ENCODE measurements around the gene RBFA. TPM values are rescaled to one million over a fixed set of nuclear protein-coding genes. Genes with fewer than 3 reads are reported as not detected.

Gene RBFA
- total RNA-seq, 2 experiments from 2014 or later: 25.2 to 26.2 TPM

DNA sequence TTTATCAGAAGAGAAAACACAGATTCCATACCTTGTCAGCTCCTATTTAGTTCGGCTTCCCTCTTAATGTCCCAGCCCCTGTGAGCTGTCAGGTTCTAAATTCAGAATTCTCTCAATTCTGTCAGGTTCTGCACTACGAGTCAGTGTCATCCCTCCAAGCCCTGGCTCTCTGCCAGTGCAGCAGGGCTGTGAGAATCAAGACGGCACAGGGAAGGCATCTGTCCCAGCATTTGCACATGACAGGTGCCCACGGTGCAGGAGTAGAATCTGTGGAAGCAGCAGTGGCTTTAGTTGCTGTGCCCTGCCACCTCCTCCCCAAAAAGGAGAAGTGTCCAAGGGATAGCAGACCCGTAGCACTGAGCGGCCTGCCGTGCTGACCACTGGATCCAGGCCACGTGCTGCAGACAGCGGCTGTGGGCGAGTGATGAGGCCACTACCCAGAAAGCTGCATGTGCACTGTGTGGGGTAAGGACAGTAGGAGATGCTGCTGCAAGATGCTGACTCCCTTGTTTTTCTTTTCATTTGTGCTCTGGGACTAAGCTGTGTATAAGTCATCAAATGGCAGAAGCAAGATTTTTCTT lies 12.8 kb downstream of the RBFA start:
- H3K9me3 Mint-ChIP-seq (ENCODE audit: insufficient read depth): peaks cover 6% of the 10 kb centered on the region
- no peak overlapping the region for H3K4me3 Mint-ChIP-seq
- no peaks in the 10 kb centered on the region for H3K4me1 Mint-ChIP-seq (ENCODE audit: low read depth)
- H3K27ac Mint-ChIP-seq: no peak overlapping the region
- DNase-seq (no peak), ATAC-seq (no peak)
- ChIA-PET POLR2A (no interaction called here), CTCF (no interaction called here)
- H3K27me3 Mint-ChIP-seq (ENCODE audit: low read depth): no peaks in the 10 kb centered on the region
- peaks cover 38% of the 10 kb centered on the region for H3K36me3 Mint-ChIP-seq (ENCODE audit: low read depth)

GRCh38 chr18:80050797-80051196 lies 16.6 kb downstream of the RBFA start:
- peaks cover 33% of the 10 kb centered on the region for H3K36me3 Mint-ChIP-seq (ENCODE audit: low read depth)
- peaks cover 26% of the 10 kb centered on the region for H3K9me3 Mint-ChIP-seq (ENCODE audit: insufficient read depth)
- ATAC-seq (no peak), DNase-seq (no peak)
- no peaks in the 10 kb centered on the region for H3K27me3 Mint-ChIP-seq (ENCODE audit: low read depth)
- POLR2A ChIA-PET: no interaction called here
- H3K4me1 Mint-ChIP-seq (ENCODE audit: low read depth): no peaks in the 10 kb centered on the region
- H3K4me3 Mint-ChIP-seq: no peak overlapping the region
- CTCF ChIA-PET: no interaction called here
- H3K27ac Mint-ChIP-seq: no peak overlapping the region

DNA sequence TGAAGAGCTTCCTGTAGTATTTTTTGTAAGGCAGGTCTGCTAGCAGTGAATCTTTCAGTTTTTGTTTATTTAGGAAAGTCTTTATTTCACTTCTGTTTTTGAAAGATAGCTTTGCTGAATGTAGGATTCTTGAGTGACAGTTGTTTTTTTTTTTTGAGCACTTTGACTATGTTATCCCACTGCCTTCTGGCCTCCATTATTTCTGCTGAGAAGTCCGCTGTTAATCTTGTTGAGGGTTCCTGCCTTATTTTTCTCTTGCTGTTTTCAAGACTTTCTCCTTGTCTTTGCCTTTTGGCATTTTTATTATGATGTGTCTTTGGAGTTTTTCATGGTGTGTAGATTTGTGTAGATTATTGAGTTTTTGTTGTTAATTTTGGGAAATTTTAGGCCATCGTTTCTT lies 21.9 kb downstream of the RBFA start:
- H3K4me3 Mint-ChIP-seq: no peak overlapping the region
- ATAC-seq (no peak), DNase-seq (no peak)
- no peaks in the 10 kb centered on the region for H3K27me3 Mint-ChIP-seq (ENCODE audit: low read depth)
- peaks cover 50% of the 10 kb centered on the region for H3K9me3 Mint-ChIP-seq (ENCODE audit: insufficient read depth)
- POLR2A ChIA-PET: no interaction called here
- H3K4me1 Mint-ChIP-seq (ENCODE audit: low read depth): no peaks in the 10 kb centered on the region
- CTCF ChIA-PET: no interaction called here
- peaks cover 18% of the 10 kb centered on the region for H3K36me3 Mint-ChIP-seq (ENCODE audit: low read depth)
- H3K27ac Mint-ChIP-seq: no peak overlapping the region

- POLR2A ChIA-PET: no interaction called here
- Mint-ChIP-seq H3K4me3 (no peak overlapping the region), H3K27ac (no peak overlapping the region), H3K9me3 (ENCODE audit: insufficient read depth) (peaks cover 45% of the 10 kb centered on the region), H3K4me1 (ENCODE audit: low read depth) (no peaks in the 10 kb centered on the region), H3K36me3 (ENCODE audit: low read depth) (peaks cover 6% of the 10 kb centered on the region), H3K27me3 (ENCODE audit: low read depth) (no peaks in the 10 kb centered on the region)
- DNase-seq: no peak
- ATAC-seq: no peak
- CTCF ChIA-PET: no interaction called here
Observed at GRCh38 chr18:80059945-80060344, 25.7 kb downstream of the RBFA start.

DNA sequence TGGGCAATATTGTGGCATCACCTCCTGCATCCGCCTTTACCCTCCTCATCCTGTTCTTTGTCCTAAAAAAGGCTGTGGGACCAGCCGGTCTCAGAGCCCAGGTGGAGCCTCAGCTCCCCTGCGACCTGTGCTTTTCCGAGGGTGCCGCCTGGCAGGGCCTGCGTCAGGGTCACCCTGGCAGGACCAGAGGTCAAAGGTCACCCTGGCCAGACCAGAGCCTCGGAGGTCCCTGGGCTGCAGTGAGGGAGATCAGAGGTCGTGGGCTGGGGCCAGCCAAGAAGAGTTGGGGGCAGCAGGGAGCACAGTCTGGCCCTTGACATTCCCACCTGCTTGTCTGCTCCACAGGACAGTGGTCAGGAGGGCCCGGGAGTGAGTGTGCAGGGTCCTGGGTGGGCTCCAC lies 31.5 kb downstream of the RBFA start:
- Mint-ChIP-seq H3K27ac (no peak overlapping the region), H3K36me3 (ENCODE audit: low read depth) (peaks cover 2% of the 10 kb centered on the region), H3K4me1 (ENCODE audit: low read depth) (no peaks in the 10 kb centered on the region), H3K27me3 (ENCODE audit: low read depth) (no peaks in the 10 kb centered on the region), H3K9me3 (ENCODE audit: insufficient read depth) (peaks cover 11% of the 10 kb centered on the region), H3K4me3 (no peak overlapping the region)
- ChIA-PET POLR2A (no interaction called here), CTCF (no interaction called here)
- ATAC-seq (no peak), DNase-seq (peak; percentile 1)

GRCh38 chr18:80067321-80067720 lies 33.1 kb downstream of the RBFA start:
- ChIA-PET CTCF (no interaction called here), POLR2A (no interaction called here)
- Mint-ChIP-seq H3K4me1 (ENCODE audit: low read depth) (no peaks in the 10 kb centered on the region), H3K36me3 (ENCODE audit: low read depth) (no peaks in the 10 kb centered on the region), H3K27ac (no peak overlapping the region), H3K27me3 (ENCODE audit: low read depth) (no peaks in the 10 kb centered on the region), H3K4me3 (no peak overlapping the region), H3K9me3 (ENCODE audit: insufficient read depth) (peaks cover 5% of the 10 kb centered on the region)
- DNase-seq: peak; percentile 1
- ATAC-seq: no peak

GRCh38 chr18:80067897-80068296 lies 33.7 kb downstream of the RBFA start:
- Mint-ChIP-seq H3K27ac (no peak overlapping the region), H3K27me3 (ENCODE audit: low read depth) (no peaks in the 10 kb centered on the region), H3K9me3 (ENCODE audit: insufficient read depth) (no peaks in the 10 kb centered on the region), H3K4me1 (ENCODE audit: low read depth) (no peaks in the 10 kb centered on the region), H3K4me3 (no peak overlapping the region), H3K36me3 (ENCODE audit: low read depth) (no peaks in the 10 kb centered on the region)
- DNase-seq: peak; percentile 3
- ChIA-PET CTCF (no interaction called here), POLR2A (no interaction called here)
- ATAC-seq: no peak

DNA sequence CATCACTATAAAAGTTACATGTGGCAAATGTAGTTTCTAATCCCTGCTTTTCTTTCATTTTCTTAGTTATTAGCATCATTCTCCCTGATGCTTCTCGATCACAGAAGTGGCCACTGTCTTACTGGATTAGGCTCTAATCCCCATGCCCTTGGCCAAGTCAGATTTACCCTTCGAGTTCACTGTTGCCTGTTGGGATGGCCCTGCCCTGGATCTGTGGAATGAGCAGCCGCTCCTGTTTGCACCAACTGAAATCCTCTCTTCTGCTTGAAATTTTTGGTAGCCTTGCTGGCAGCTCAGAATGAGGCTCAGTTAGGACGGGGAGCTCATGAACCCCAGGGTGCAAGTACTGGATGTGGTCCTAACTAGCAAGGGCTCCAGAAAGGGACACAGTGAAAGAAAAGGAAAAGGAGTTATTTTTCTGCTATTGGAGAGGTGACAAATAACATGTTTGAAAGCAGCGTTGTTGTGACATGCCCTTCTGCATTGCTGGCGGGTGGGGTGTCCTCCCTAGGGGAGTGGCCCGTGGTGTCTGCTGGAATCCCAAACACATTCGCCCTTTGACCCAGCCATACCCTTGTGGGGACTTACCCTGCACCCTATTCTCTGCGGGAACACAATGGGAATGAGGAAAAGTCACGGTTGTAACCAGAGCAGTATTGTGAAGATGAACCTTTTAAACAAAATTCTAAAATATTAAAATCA lies 34.5 kb downstream of the RBFA start:
- ATAC-seq: no peak
- ChIA-PET POLR2A (no interaction called here), CTCF (no interaction called here)
- DNase-seq: peak; percentile 4
- Mint-ChIP-seq H3K27ac (no peak overlapping the region), H3K4me1 (ENCODE audit: low read depth) (no peaks in the 10 kb centered on the region), H3K4me3 (no peak overlapping the region), H3K9me3 (ENCODE audit: insufficient read depth) (no peaks in the 10 kb centered on the region), H3K27me3 (ENCODE audit: low read depth) (no peaks in the 10 kb centered on the region), H3K36me3 (ENCODE audit: low read depth) (no peaks in the 10 kb centered on the region)

DNA sequence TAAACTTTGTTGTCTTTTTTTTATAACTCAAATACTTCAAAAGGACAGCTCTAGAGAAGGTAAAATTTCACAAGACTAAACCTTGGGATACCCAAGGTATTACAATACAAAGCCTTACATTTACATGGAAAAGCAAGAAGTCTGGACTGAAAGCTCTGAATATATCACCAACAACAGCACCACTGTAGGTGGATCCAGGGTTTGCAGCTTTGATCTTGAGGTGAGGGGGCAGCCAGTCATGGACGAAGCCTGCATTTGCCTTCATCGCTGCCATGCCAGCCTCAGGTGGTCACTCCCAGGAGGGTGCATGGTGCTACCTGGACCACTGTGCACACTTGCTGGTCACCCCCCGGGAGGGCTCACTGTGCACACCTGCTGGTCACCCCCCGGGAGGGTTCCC lies 36.6 kb downstream of the RBFA start:
- Mint-ChIP-seq H3K4me1 (ENCODE audit: low read depth) (no peaks in the 10 kb centered on the region), H3K36me3 (ENCODE audit: low read depth) (no peaks in the 10 kb centered on the region), H3K27ac (no peak overlapping the region), H3K27me3 (ENCODE audit: low read depth) (no peaks in the 10 kb centered on the region), H3K9me3 (ENCODE audit: insufficient read depth) (no peaks in the 10 kb centered on the region), H3K4me3 (no peak overlapping the region)
- ChIA-PET POLR2A (no interaction called here), CTCF (no interaction called here)
- ATAC-seq (no peak), DNase-seq (no peak)

GRCh38 chr18:80074183-80074582 lies 39.9 kb downstream of the RBFA start:
- H3K27me3 Mint-ChIP-seq (ENCODE audit: low read depth): no peaks in the 10 kb centered on the region
- H3K27ac Mint-ChIP-seq: no peak overlapping the region
- no peaks in the 10 kb centered on the region for H3K4me1 Mint-ChIP-seq (ENCODE audit: low read depth)
- no peak for ATAC-seq
- no peak for DNase-seq
- H3K9me3 Mint-ChIP-seq (ENCODE audit: insufficient read depth): no peaks in the 10 kb centered on the region
- ChIA-PET POLR2A (no interaction called here), CTCF (no interaction called here)
- H3K36me3 Mint-ChIP-seq (ENCODE audit: low read depth): no peaks in the 10 kb centered on the region
- no peak overlapping the region for H3K4me3 Mint-ChIP-seq

GRCh38 chr18:80074697-80075096 lies 40.5 kb downstream of the RBFA start:
- Mint-ChIP-seq H3K27me3 (ENCODE audit: low read depth) (no peaks in the 10 kb centered on the region), H3K27ac (no peak overlapping the region), H3K9me3 (ENCODE audit: insufficient read depth) (no peaks in the 10 kb centered on the region), H3K36me3 (ENCODE audit: low read depth) (no peaks in the 10 kb centered on the region), H3K4me3 (no peak overlapping the region), H3K4me1 (ENCODE audit: low read depth) (no peaks in the 10 kb centered on the region)
- POLR2A ChIA-PET: no interaction called here
- ATAC-seq (no peak), DNase-seq (no peak)
- CTCF ChIA-PET: no interaction called here

GRCh38 chr18:80075940-80076339 lies 41.7 kb downstream of the RBFA start:
- no peak overlapping the region for H3K4me3 Mint-ChIP-seq

DNA sequence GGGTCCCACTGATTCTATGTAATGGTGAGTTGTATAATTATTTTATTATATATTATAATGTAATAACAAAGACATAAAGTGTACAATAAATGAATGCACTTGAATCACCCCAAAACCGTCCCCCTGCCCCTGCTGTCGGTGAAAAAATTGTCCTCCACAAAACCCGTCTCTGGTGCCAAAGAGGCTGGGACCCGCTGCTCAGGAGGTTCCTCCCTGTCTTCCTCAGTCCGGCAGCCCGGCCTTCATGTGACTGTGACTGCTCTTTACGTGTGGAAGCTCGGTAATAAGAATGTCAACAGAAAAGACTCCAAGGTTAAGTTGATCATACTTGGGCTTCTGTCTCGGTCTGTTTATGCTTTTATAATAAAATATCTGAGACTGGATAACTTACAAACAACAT lies 42.1 kb downstream of the RBFA start:
- H3K9me3 Mint-ChIP-seq (ENCODE audit: insufficient read depth): no peaks in the 10 kb centered on the region
- no peaks in the 10 kb centered on the region for H3K36me3 Mint-ChIP-seq (ENCODE audit: low read depth)
- ChIA-PET CTCF (no interaction called here), POLR2A (no interaction called here)
- H3K4me1 Mint-ChIP-seq (ENCODE audit: low read depth): no peaks in the 10 kb centered on the region
- H3K4me3 Mint-ChIP-seq: no peak overlapping the region
- DNase-seq: no peak
- no peak overlapping the region for H3K27ac Mint-ChIP-seq
- peaks cover 3% of the 10 kb centered on the region for H3K27me3 Mint-ChIP-seq (ENCODE audit: low read depth)
- no peak for ATAC-seq

More at GRCh38 chr18:80075940-80076339, 41.7 kb downstream of the RBFA start:
- Mint-ChIP-seq H3K27ac (no peak overlapping the region), H3K36me3 (ENCODE audit: low read depth) (no peaks in the 10 kb centered on the region), H3K9me3 (ENCODE audit: insufficient read depth) (no peaks in the 10 kb centered on the region), H3K27me3 (ENCODE audit: low read depth) (peaks cover 3% of the 10 kb centered on the region), H3K4me1 (ENCODE audit: low read depth) (no peaks in the 10 kb centered on the region)
- ChIA-PET CTCF (no interaction called here), POLR2A (no interaction called here)
- ATAC-seq (no peak), DNase-seq (no peak)

Data from activated CD8-positive, alpha-beta T cell treated with anti-CD3 and anti-CD28 coated beads, Interleukin-2, amount 10 ng/mL, durations not matched to agents 7 days and 5 days (primary cell).